Keratinocyte (primary cell): ENCODE results near the gene ZNF547.
"Not testable (repeated sequence)": the region's sequence is repeated elsewhere in the genome, so short reads cannot be mapped to it uniquely, and the experiment has no call there.

Experiments
- EZH2 ChIP-seq: IDR thresholded peaks from one replicate; pipeline ENCODE4 v1.6.1; 2012; ENCODE audit warnings: inconsistent platforms, mild to moderate bottlenecking, low read length, moderate library complexity
- TF ChIP-seq, protein P1 (sequence below), 3 experiments: IDR thresholded peaks in 1 of 3; conservative IDR thresholded peaks in 1 of 3; optimal IDR thresholded peaks in 1 of 3; 2 replicates in 2 of 3; 3 replicates in 1 of 3; pipeline versions ENCODE3 to v1.5.1; 2011; ENCODE audit warnings: low read length in 3 of 3, mild to moderate bottlenecking in 3 of 3, moderate library complexity in 2 of 3, control low read depth in 1 of 3, inconsistent platforms in 1 of 3; ENCODE audit not compliant: insufficient read depth in 2 of 3; ENCODE audit errors: extremely low read depth in 1 of 3

DNA sequence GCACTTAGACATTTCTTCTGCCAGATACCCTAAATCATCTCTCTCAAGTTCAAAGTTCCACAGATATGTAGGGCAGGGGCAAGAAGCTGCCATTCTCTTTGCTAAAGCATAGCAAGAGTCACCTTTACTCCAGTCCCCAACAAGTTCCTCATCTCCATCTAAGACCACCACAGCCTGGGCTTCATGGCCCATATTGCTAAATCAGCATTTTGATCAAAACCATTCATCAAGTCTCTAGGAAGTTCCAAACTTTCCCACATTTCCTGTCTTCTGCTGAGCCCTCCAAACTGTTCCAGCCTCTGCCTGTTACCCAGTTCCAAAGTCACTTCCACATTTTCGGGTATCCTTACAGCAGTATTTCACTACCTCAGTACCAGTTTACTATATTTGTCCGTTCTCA is 11.3 kb downstream of the ZNF547 start:
- not testable (repeated sequence) for TF ChIP-seq EZH2
- TF ChIP-seq, protein P1, sequence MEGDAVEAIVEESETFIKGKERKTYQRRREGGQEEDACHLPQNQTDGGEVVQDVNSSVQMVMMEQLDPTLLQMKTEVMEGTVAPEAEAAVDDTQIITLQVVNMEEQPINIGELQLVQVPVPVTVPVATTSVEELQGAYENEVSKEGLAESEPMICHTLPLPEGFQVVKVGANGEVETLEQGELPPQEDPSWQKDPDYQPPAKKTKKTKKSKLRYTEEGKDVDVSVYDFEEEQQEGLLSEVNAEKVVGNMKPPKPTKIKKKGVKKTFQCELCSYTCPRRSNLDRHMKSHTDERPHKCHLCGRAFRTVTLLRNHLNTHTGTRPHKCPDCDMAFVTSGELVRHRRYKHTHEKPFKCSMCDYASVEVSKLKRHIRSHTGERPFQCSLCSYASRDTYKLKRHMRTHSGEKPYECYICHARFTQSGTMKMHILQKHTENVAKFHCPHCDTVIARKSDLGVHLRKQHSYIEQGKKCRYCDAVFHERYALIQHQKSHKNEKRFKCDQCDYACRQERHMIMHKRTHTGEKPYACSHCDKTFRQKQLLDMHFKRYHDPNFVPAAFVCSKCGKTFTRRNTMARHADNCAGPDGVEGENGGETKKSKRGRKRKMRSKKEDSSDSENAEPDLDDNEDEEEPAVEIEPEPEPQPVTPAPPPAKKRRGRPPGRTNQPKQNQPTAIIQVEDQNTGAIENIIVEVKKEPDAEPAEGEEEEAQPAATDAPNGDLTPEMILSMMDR (optimal IDR thresholded peaks at IDR 0.05 in 1 of 3, IDR thresholded peaks at IDR 0.05 in 1 of 3, conservative IDR thresholded peaks at IDR 0.05 in 1 of 3; ENCODE audit: extremely low read depth in 1 of 3, insufficient read depth in 2 of 3, low read length in 3 of 3) = not testable (repeated sequence)
